ENCODE results near the gene MYOD1. TPM values are rescaled to one million over a fixed set of nuclear protein-coding genes. Genes with fewer than 3 reads are reported as not detected.

MYOD1 gene
- total RNA-seq, 1 experiment from 2014 or later = not detected

DNA sequence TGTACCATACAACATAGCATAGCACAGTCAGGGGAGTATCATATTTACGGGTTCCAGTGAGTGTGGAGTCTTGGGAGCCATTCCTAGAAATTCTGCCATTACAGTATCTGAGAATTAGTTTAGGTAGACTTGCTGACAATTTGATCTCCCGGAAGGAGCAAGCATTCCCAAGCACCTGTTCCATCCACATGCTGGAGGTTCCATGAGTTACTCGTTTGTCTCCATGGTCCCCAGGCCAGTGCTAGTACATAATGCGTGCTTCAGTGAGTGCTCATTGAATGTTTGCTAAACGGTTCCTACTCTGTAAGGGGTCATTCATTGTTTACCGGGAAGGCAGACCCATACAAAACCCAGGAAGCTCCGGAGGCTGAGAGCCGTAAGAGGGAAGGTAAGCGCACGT, 27.4 kb upstream of the MYOD1 start (continued):
- TF ChIP-seq, protein P1, sequence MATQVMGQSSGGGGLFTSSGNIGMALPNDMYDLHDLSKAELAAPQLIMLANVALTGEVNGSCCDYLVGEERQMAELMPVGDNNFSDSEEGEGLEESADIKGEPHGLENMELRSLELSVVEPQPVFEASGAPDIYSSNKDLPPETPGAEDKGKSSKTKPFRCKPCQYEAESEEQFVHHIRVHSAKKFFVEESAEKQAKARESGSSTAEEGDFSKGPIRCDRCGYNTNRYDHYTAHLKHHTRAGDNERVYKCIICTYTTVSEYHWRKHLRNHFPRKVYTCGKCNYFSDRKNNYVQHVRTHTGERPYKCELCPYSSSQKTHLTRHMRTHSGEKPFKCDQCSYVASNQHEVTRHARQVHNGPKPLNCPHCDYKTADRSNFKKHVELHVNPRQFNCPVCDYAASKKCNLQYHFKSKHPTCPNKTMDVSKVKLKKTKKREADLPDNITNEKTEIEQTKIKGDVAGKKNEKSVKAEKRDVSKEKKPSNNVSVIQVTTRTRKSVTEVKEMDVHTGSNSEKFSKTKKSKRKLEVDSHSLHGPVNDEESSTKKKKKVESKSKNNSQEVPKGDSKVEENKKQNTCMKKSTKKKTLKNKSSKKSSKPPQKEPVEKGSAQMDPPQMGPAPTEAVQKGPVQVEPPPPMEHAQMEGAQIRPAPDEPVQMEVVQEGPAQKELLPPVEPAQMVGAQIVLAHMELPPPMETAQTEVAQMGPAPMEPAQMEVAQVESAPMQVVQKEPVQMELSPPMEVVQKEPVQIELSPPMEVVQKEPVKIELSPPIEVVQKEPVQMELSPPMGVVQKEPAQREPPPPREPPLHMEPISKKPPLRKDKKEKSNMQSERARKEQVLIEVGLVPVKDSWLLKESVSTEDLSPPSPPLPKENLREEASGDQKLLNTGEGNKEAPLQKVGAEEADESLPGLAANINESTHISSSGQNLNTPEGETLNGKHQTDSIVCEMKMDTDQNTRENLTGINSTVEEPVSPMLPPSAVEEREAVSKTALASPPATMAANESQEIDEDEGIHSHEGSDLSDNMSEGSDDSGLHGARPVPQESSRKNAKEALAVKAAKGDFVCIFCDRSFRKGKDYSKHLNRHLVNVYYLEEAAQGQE (IDR thresholded peaks at IDR 0.05; ENCODE audit: low read depth) = no peak
- TF ChIP-seq EZH2phosphoT487 (IDR thresholded peaks at IDR 0.05; ENCODE audit: borderline replicate concordance) (no peak), EZH2 (IDR thresholded peaks at IDR 0.05) (no peak), ZNF274 (IDR thresholded peaks at IDR 0.05; ENCODE audit: low read depth, low read length) (no peak)

DNA sequence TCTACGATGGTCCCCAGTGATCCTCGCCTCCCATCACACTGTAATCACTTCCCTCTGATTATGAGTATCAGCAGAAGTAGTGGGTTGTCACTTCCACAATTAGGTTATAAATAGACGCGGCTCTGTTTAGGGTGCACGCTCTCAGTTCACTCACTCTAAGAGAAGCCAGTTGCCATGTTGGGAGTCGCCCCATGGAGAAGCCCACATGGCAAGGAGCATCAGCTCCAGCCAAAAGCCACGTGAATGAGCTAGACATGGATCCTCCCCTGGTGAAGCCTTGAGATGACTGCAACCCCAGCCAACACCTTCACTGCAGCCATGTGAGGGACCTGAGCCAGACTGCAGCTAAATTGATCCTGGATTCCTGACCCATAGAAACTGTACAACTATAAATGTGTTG, 26.4 kb upstream of the MYOD1 start:
- ATAC-seq = no peak
- Histone ChIP-seq H3K4me1 (ENCODE audit: control insufficient read depth in 1 of 2, insufficient read depth in 2 of 2, low read length in 2 of 2) (no peaks in the 10 kb centered on the region), H3K9me2 (ENCODE audit: insufficient read depth) (no peaks in the 10 kb centered on the region), H3K27me3 (ENCODE audit: insufficient read depth, low read length) (no peaks in the 10 kb centered on the region), H3K27ac (ENCODE audit: low read depth, low read length) (no peak overlapping the region), H3K4me3 (replicated peaks in 1 of 2; ENCODE audit: low read depth in 1 of 2, low read length in 2 of 2) (no peak overlapping the region), H4K20me1 (ENCODE audit: insufficient read depth) (no peaks in the 10 kb centered on the region), H3K9ac (ENCODE audit: low read length) (no peak overlapping the region), H2AFZ (ENCODE audit: low read depth, low read length, poor library complexity, severe bottlenecking) (no peak overlapping the region), H3K9me3 (ENCODE audit: control insufficient read depth in 1 of 2, insufficient read depth in 1 of 2, low read depth in 1 of 2, low read length in 2 of 2) (no peaks in the 10 kb centered on the region), H3K79me2 (ENCODE audit: insufficient read depth, low read length) (no peaks in the 10 kb centered on the region), H3K4me2 (ENCODE audit: low read length) (no peak overlapping the region), H3K36me3 (ENCODE audit: control insufficient read depth in 1 of 2, insufficient read depth in 2 of 2, low read length in 2 of 2) (no peaks in the 10 kb centered on the region)
- ChIA-PET CTCF (no interaction called here), RAD21 (ENCODE audit: low non-redundant PET in 1 of 2, low total read pairs in 2 of 2, uncharacterized antibody in 2 of 2, unreplicated experiment in 2 of 2) (no interaction called here), POLR2A (interaction anchor here (0.9 kb wide), 1 partner anchor 9 kb away, joined by 3 read pairs; no protein-coding TSS in a partner anchor)
- intact Hi-C loops (cut with micrococcal nuclease) = no loop called here
- DNase-seq (ENCODE audit: low read depth, low spot score) = no peak
- no TSS peak for BruUV-seq (replicated peaks)
- TF ChIP-seq EZH2 (IDR thresholded peaks at IDR 0.05) = no peak
- no peak for TF ChIP-seq TCF7L2 (IDR thresholded peaks at IDR 0.05; ENCODE audit: borderline replicate concordance, extremely low read depth, insufficient read depth, insufficient read length)
- TF ChIP-seq ZNF274 (IDR thresholded peaks at IDR 0.05; ENCODE audit: low read depth, low read length) = no peak
- TF ChIP-seq JUND (IDR thresholded peaks at IDR 0.05) = no peak
- TF ChIP-seq, protein P2, sequence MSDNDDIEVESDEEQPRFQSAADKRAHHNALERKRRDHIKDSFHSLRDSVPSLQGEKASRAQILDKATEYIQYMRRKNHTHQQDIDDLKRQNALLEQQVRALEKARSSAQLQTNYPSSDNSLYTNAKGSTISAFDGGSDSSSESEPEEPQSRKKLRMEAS (IDR thresholded peaks at IDR 0.05) = no peak
- no peak for TF ChIP-seq CEBPB (IDR thresholded peaks at IDR 0.05; ENCODE audit: low read depth)
- TF ChIP-seq EGR1 (IDR thresholded peaks at IDR 0.05; ENCODE audit: low read depth) = no peak
- TF ChIP-seq YY1 (IDR thresholded peaks at IDR 0.05; ENCODE audit: extremely low read depth, insufficient replicate concordance, low read depth, low read length) = no peak
- TF ChIP-seq ELF1 (IDR thresholded peaks at IDR 0.05; ENCODE audit: borderline replicate concordance, low read depth) = no peak
- TF ChIP-seq, protein P3, sequence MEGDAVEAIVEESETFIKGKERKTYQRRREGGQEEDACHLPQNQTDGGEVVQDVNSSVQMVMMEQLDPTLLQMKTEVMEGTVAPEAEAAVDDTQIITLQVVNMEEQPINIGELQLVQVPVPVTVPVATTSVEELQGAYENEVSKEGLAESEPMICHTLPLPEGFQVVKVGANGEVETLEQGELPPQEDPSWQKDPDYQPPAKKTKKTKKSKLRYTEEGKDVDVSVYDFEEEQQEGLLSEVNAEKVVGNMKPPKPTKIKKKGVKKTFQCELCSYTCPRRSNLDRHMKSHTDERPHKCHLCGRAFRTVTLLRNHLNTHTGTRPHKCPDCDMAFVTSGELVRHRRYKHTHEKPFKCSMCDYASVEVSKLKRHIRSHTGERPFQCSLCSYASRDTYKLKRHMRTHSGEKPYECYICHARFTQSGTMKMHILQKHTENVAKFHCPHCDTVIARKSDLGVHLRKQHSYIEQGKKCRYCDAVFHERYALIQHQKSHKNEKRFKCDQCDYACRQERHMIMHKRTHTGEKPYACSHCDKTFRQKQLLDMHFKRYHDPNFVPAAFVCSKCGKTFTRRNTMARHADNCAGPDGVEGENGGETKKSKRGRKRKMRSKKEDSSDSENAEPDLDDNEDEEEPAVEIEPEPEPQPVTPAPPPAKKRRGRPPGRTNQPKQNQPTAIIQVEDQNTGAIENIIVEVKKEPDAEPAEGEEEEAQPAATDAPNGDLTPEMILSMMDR (IDR thresholded peaks at IDR 0.05 in 2 of 3, conservative IDR thresholded peaks at IDR 0.05 in 1 of 3; ENCODE audit: borderline replicate concordance in 1 of 3, insufficient read depth in 1 of 3, low read depth in 2 of 3, low read length in 2 of 3) = no peak
- TF ChIP-seq, protein P1 (IDR thresholded peaks at IDR 0.05; ENCODE audit: low read depth) = no peak
- TF ChIP-seq CBX3 (IDR thresholded peaks at IDR 0.05; ENCODE audit: low read depth) = no peak
- no peak for TF ChIP-seq SIN3A (IDR thresholded peaks at IDR 0.05; ENCODE audit: low read depth)
- TF ChIP-seq, protein P4, sequence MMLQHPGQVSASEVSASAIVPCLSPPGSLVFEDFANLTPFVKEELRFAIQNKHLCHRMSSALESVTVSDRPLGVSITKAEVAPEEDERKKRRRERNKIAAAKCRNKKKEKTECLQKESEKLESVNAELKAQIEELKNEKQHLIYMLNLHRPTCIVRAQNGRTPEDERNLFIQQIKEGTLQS (IDR thresholded peaks at IDR 0.05) = no peak
- TF ChIP-seq RAD21 (IDR thresholded peaks at IDR 0.05; ENCODE audit: low read depth) = no peak
